Activated CD4-positive, alpha-beta T cell treated with anti-CD3 and anti-CD28 coated beads, Interleukin-2, amount 50 U/mL, for 1 hour (primary cell): ENCODE results near the gene MAMDC4.

Experiments used
- DNase-seq: peaks from one replicate; pipeline ENCODE4 v3.0.0-alpha.2; 2020

MAMDC4 gene

DNA sequence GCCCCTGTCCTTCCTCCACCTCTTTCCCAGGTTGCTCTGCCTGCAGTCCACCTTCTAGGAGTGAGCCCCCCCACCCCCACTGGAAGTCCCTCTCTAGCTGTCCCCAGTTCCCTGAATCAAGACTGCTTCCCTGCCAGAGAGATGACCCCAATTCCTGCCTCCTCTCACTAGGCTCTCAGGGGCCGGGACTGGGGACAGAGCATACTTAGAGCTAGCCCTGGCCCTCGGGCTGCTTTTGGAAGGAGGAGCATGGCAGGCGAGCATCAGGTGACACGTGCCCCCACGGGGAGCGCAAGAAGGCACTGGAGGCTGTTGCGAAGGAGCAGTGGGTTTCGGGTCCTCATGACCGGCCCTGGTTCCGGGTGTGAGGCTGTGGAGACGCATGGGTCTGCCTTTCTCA lies 43.9 kb downstream of the MAMDC4 start:
- DNase-seq, result no peak

DNA sequence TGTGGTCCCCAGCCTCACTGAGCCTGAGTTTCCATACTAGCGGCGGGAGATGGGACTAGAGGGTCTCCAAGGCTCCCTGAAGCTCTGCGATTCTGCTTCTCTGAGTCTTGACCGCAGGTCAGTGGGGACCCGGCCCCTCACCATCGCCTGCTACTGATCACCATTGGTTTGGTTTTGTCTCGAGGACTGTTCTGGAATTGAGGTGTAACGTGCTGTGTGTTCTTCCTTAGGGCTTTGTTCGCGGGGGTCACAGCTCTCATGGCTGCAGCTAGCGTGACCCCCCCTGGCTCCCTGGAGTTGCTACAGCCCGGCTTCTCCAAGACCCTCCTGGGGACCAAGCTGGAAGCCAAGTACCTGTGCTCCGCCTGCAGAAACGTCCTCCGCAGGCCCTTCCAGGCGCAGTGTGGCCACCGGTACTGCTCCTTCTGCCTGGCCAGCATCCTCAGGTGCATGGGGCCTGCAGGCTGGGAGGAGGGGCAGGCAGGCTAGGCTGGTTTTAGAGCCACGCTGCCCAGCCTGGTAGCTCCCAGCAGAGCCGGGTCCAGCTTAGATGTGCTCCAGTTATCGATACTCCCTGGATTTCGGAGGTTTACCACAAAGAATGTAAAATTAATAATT lies 46.4 kb downstream of the MAMDC4 start:
- no peak for DNase-seq

DNA sequence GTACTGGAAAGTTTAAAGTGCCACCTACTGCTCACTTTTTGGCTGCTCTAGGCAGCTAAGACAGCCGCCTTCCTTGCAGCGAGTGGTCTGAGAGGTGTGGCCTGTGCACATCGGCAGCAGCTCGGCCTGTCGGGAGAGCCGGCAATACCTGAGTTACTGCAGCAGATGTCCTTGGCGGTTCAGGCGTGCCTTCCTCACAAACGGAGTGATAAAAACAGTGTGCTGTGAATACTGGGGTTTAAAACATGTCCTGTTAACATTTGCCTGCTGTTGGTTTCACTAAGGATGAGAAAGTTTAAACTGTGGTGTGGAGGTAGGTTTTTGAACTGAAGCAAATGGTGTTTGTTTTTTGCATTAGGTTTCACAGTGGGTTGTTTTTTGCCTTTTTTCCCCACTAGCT lies 47.0 kb downstream of the MAMDC4 start:
- no peak for DNase-seq

DNA sequence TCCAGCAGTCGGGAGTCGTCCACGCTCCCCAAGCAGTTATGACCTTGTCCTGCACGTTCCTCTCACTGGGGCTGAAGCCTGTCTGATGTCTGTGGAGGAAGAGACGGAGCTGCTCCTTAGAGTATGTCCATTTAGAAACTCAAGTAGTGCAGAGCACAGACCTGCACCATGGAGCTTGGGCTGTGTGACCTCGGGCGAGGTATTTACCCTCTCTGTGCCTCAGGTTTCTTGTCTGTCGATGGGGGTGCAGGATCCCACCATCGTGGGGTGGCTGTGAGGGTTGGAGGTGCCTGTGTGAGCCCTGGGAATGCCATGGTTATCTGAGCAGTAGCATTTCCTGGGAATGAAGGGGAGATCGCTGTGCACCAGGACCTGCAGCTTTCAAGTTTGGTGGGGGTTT lies 48.4 kb downstream of the MAMDC4 start:
- DNase-seq, result no peak

DNA sequence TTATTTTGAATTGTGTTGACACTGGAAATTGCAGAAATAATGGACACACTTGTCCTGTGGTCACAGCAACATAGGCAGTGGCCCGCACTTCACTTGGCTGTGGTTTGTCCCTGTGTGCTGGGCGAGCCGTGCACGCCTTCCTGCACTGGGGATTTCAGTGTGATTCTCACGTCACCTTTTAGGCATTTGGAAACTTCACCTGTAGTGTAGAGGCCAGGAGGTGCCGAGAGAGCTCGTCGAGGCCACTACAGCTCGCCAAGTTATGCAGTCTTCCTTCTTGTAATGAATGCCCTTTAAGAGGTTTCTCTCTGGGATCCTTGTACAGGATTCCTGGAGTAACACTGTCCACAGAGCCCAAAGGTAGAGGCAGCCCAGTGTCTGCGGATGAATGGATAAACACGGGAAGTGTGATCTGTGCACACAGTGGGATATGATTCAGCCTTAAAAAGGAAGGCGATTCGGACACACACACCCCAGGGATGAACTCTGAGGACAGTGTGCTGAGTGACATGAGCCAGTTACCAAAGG lies 48.9 kb downstream of the MAMDC4 start:
- no peak for DNase-seq

DNA sequence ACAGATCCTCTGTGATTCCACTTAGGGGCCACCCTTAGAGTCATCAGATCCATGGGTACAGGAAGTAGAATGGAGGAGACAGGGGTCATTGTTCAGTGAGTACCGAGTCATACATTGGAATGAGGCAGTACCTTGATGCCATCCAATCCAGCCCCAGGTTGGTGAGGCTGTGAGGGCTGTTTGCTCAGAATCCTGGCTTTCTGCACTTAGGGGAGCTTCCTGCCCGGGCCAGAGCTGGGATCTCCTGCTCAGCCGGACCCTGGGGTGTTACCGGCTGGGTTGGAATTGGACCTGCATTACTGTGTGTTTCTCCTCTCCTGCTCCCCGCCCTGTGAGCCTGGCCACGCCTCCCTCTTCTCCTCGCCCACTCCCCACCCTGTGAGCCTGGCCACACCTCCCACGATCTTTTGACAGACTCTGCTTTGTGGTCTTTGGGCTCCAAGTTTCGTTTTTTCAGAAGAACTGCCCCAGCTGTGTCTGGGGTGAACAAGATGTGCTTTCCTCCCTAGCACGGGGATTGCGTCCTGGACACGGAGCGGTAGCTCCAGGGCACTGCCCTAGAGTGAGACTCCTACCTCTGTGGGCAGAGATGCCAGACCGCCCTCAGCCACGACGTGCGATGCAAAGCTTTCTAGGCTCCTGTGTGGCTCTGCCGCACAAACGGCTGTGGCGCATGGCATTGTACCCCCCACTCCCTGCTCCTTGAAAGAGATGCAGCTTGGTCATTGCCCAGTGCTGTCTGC lies 49.5 kb downstream of the MAMDC4 start:
- peak; percentile 69 for DNase-seq

DNA sequence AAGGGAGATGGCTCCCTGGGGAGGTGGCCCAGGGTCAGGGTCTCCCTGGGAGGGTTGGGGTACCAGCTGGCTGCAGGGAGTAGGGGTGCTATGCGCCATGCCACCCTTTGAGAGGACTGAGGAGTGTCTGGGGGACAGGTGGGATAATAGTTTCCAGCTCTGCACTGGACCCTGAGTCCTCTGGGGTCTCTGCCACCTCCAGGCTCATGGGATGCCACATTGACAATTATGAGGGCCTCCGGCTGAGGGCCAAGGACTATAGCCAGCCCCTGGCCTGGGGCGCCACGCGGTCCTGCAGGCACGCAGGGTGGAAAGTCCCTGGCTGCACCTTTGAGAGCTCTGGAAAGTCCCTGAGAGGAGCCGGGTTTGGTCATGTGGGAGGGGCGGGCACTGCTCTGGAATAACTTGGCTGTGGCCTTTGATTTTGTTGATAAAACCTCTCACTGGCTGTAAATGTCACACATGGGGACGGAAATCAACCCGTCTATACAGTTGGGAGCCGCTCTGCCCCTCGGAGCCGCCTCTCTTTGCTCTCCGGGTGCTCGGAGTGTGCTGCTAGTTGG lies 50.2 kb downstream of the MAMDC4 start:
- peak; percentile 84 for DNase-seq

DNA sequence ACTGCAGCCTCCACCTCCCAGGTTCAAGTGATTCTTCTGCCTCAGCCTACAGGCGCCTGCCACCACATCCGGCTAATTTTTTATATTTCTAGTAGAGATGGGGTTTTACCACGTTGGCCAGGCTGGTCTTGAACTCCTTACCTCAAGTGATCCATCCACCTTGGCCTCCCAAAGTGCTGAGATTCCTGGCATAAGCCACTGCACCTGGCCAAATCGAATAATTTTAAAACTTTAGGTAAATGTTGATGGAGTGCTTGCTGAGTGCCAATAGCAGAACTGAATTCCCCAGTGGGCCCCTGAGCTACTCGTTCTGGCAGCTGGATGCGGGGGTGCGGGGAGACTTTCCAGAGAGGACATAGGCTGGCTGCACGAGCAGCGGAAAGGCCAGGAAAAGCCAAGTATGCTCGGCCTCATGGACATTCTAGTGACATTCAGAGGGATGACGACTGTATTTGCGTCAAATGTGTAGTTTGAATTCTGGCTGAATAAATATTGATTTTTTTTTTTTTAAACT lies 51.0 kb downstream of the MAMDC4 start:
- DNase-seq, result no peak

DNA sequence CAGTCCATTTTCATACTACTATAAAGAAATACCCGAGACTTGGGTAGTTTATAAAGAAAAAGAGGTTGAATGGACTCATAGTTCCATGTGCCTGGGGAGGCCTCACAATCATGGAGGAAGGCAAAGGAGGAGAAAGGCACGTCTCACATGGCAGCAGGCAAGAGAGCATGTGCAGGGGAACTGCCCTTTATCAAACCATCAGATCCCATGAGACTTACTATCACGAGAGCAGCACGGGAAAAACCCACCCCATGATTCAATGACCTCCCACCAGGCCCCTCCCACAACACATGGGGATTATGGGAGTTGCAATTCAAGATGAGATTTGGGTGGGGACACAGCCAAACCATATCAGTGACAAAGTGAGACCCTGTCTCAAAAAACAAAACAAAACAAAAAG lies 54.1 kb downstream of the MAMDC4 start:
- no peak for DNase-seq

DNA sequence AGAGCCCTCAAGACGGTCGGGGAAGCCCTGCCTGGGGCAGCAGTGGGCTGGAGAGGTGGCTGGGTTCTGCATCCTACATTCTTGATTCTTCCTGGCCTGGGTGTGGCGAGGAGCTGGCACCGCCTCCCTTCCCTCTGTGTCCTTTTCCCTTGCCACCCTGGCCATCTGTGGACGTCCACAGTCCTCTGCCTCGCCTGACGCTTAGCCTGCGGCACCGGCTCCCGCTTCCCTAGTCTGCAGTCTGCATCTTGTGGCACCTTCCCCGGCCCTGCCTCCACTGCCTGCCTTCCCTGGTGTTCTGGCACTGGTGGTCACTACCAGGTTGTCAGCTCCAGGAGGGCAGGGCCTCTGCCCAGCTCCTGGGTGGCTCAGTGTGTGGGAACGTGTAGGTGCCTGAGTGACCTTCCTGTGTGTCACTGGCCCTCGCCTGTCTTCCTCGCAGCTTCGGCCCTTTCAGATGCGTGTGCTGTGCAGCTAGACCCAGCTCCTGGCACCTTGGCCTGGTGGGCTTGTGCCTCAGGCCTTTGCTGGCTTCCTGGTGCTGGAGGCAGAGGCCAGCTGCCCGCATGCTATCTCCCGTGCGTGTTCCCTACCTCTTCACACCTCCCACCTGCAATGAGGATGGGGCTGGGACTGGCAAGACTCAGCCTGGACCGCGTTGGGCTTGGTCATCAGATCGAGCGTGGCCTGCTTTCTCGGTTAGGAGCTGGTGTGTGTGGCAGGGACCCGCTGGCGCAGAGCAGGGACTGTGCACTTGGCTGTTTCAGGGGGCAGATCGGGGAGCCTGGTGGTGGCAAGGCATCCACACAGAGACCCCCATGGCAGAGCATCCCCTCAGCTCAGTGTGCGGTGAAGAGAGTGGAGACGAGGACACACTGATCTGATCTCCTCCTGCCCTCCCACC lies 55.1 kb downstream of the MAMDC4 start:
- DNase-seq, result no peak
